SK-N-SH (cell line): ENCODE results near the gene SEMA3B. TPM values are rescaled to one million over a fixed set of nuclear protein-coding genes. Genes with fewer than 3 reads are reported as not detected.

Experiments used
- CTCF ChIA-PET: fragments of 300-600, 350-600 bp; formaldehyde crosslinking; extraction: SDS; loops from one replicate; lab custom pipeline; 2021; lab: Yijun Ruan, JAX
- POLR2A ChIA-PET: fragments of 350-600 bp; sonication (Branson Sonifier 250); formaldehyde crosslinking; extraction: SDS; loops from one replicate; lab custom pipeline; 2020; ENCODE audit warnings: antibody characterized with exemption, inconsistent platforms; lab: Yijun Ruan, JAX
- DNase-seq: peaks from one replicate; pipeline ENCODE4 v3.0.0; 2012
- H2AFZ ChIP-seq: fragments of 200-600 bp; sonication (generic); 2 replicates; pipeline ENCODE4 v1.8.1; 2016; ENCODE audit warnings: antibody characterized with exemption, mild to moderate bottlenecking, low read depth
- H3F3A ChIP-seq: fragments of 200-600 bp; sonication (generic); replicated peaks from 2 replicates; pipeline ENCODE3; 2016; ENCODE audit warnings: antibody characterized with exemption, mild to moderate bottlenecking; ENCODE audit not compliant: insufficient read depth
- H3K27ac ChIP-seq, 2 experiments: fragments of 200-500 bp in 1 of 2; fragments of 200-600 bp in 1 of 2; sonication (Bioruptor generic) in 1 of 2; sonication (generic), shearing (Covaris generic) in 1 of 2; 2 replicates each; pipeline versions ENCODE4 v1.5.1 to v1.6.1; 2014 to 2016; ENCODE audit warnings: low read depth in 2 of 2, inconsistent platforms in 1 of 2, low read length in 1 of 2, mild to moderate bottlenecking in 1 of 2, mixed read lengths in 1 of 2
- H3K27me3 ChIP-seq: fragments of 200-600 bp; sonication (generic), shearing (Covaris generic); 2 replicates; pipeline ENCODE4 v1.6.1; 2016; ENCODE audit warnings: mixed run types; ENCODE audit not compliant: insufficient read depth
- H3K36me3 ChIP-seq, 2 experiments: fragments of 200-500 bp in 1 of 2; fragments of 200-600 bp in 1 of 2; sonication (Bioruptor generic) in 1 of 2; sonication (generic) in 1 of 2; replicated peaks in 1 of 2; 2 replicates each; pipeline versions ENCODE3 to v1.5.1; 2014 to 2016; ENCODE audit warnings: low read length in 1 of 2, mild to moderate bottlenecking in 1 of 2; ENCODE audit not compliant: insufficient read depth in 2 of 2, control insufficient read depth in 1 of 2
- H3K4me1 ChIP-seq, 2 experiments: fragments of 200-500 bp in 1 of 2; fragments of 200-600 bp in 1 of 2; sonication (Bioruptor generic) in 1 of 2; sonication (generic), shearing (Covaris generic) in 1 of 2; 2 replicates each; pipeline versions ENCODE4 v1.5.1 to v1.6.1; 2014 to 2016; ENCODE audit warnings: low read depth in 1 of 2, low read length in 1 of 2, mixed run types in 1 of 2; ENCODE audit not compliant: insufficient read depth in 2 of 2, control insufficient read depth in 1 of 2
- H3K4me2 ChIP-seq: fragments of 200-600 bp; sonication (generic), shearing (Covaris generic); 2 replicates; pipeline ENCODE4 v1.6.1; 2017; ENCODE audit warnings: mixed run types
- H3K4me3 ChIP-seq, 2 experiments: fragments of 200-500 bp in 1 of 2; fragments of 200-600 bp in 1 of 2; sonication (Bioruptor generic) in 1 of 2; sonication (generic), shearing (Covaris generic) in 1 of 2; 2 replicates each; pipeline versions ENCODE4 v1.5.1 to v1.8.1; 2014 to 2016; ENCODE audit warnings: low read depth in 2 of 2, inconsistent platforms in 1 of 2, low read length in 1 of 2, mild to moderate bottlenecking in 1 of 2, mixed read lengths in 1 of 2, moderate library complexity in 1 of 2
- H3K79me2 ChIP-seq: fragments of 200-600 bp; sonication (generic); 2 replicates; pipeline ENCODE4 v1.8.1; 2017; ENCODE audit warnings: mild to moderate bottlenecking; ENCODE audit not compliant: insufficient read depth
- H3K9ac ChIP-seq: fragments of 200-600 bp; sonication (generic); 2 replicates; pipeline ENCODE4 v1.6.1; 2017; ENCODE audit warnings: mixed run types
- H3K9me2 ChIP-seq: fragments of 200-600 bp; sonication (generic); 2 replicates; pipeline ENCODE4 v1.6.1; 2017; ENCODE audit warnings: mixed run types
- H3K9me3 ChIP-seq: fragments of 200-600 bp; sonication (generic); 2 replicates; pipeline ENCODE4 v1.6.1; 2017; ENCODE audit warnings: mixed run types, mild to moderate bottlenecking, moderate library complexity
- H4K20me1 ChIP-seq: fragments of 200-600 bp; sonication (generic); 2 replicates; pipeline ENCODE4 v1.6.1; 2017; ENCODE audit warnings: mild to moderate bottlenecking, mixed run types; ENCODE audit not compliant: insufficient read depth
- CHD2 ChIP-seq: fragments of 150-350 bp; IDR thresholded peaks from 2 replicates; pipeline ENCODE4 v1.6.1; 2018; ENCODE audit warnings: low read length; ENCODE audit not compliant: partially characterized antibody
- CTCF ChIP-seq: fragments of 200-600 bp; sonication (generic); IDR thresholded peaks from 2 replicates; pipeline ENCODE4 v1.6.1; 2017; ENCODE audit warnings: antibody characterized with exemption, mild to moderate bottlenecking, moderate library complexity
- ELF1 ChIP-seq: IDR thresholded peaks from 2 replicates; pipeline ENCODE4 v1.4.0; 2012
- FOSL2 ChIP-seq: IDR thresholded peaks from 2 replicates; pipeline ENCODE4 v1.4.0; 2012; ENCODE audit warnings: low read depth, mild to moderate bottlenecking, moderate library complexity, borderline replicate concordance
- FOXM1 ChIP-seq: IDR thresholded peaks from 2 replicates; pipeline ENCODE4 v1.4.0; 2012; ENCODE audit warnings: low read depth, mild to moderate bottlenecking
- GATA2 ChIP-seq: sonication (generic); formaldehyde crosslinking; IDR thresholded peaks from 2 replicates; pipeline ENCODE4 v1.5.0; 2020; ENCODE audit warnings: mild to moderate bottlenecking, missing genetic modification reagents
- IRF3 ChIP-seq: fragments of 150-350 bp; IDR thresholded peaks from 2 replicates; pipeline ENCODE4 v1.6.1; 2016; ENCODE audit warnings: mild to moderate bottlenecking, low read depth, low read length
- MEF2A ChIP-seq: IDR thresholded peaks from 2 replicates; pipeline ENCODE4 v1.4.0; 2012; ENCODE audit warnings: low read depth, borderline replicate concordance
- MXI1 ChIP-seq: IDR thresholded peaks from 2 replicates; pipeline ENCODE4 v1.6.1; 2012; ENCODE audit warnings: mild to moderate bottlenecking, low read depth, low read length, improper control_type of control experiment
- NFIC ChIP-seq: IDR thresholded peaks from 2 replicates; pipeline ENCODE4 v1.4.0; 2012; ENCODE audit warnings: borderline replicate concordance
- NRF1 ChIP-seq: IDR thresholded peaks from 2 replicates; pipeline ENCODE4 v1.6.1; 2012; ENCODE audit warnings: low read depth, mild to moderate bottlenecking, low read length
- POLR2AphosphoS5 ChIP-seq: IDR thresholded peaks from 2 replicates; pipeline ENCODE4 v1.6.1; 2012; ENCODE audit warnings: low read depth, low read length
- RAD21 ChIP-seq: IDR thresholded peaks from 2 replicates; pipeline ENCODE4 v1.6.1; 2012; ENCODE audit warnings: mild to moderate bottlenecking, low read length
- RCOR1 ChIP-seq: fragments of 150-350 bp; IDR thresholded peaks from 2 replicates; pipeline ENCODE4 v1.6.1; 2017; ENCODE audit warnings: antibody characterized with exemption, low read length
- REST ChIP-seq: IDR thresholded peaks from 2 replicates; pipeline ENCODE4 v1.6.1; 2012; ENCODE audit warnings: mild to moderate bottlenecking, low read depth, low read length, moderate library complexity
- RXRA ChIP-seq: IDR thresholded peaks from 2 replicates; pipeline ENCODE4 v1.4.0; 2012; ENCODE audit warnings: low read depth, mild to moderate bottlenecking, borderline replicate concordance
- TEAD4 ChIP-seq: IDR thresholded peaks from 2 replicates; pipeline ENCODE4 v1.4.0; 2012; ENCODE audit warnings: mild to moderate bottlenecking, borderline replicate concordance; ENCODE audit not compliant: insufficient read depth
- USF2 ChIP-seq: fragments of 150-350 bp; IDR thresholded peaks from 2 replicates; pipeline ENCODE4 v1.6.1; 2017; ENCODE audit warnings: antibody characterized with exemption, low read length, low read depth, borderline replicate concordance
- YY1 ChIP-seq: IDR thresholded peaks from 2 replicates; pipeline ENCODE4 v1.4.0; 2012; ENCODE audit warnings: low read depth, mild to moderate bottlenecking
- WGBS: methylation state at CpG from one replicate; pipeline ENCODE4 v1.1.6; 2017; ENCODE audit warnings: low lambda C conversion rate; 5-methylcytosine and 5-hydroxymethylcytosine counted together
- polyA plus RNA-seq, 3 experiments: library from polyadenylated mRNA; depleted of rRNA; stranded (reverse); fragments of >200 nt; gene quantifications; 2 replicates each; pipeline ENCODE4 v1.2.3, GENCODE V29; 2012

The SEMA3B gene
- polyA plus RNA-seq, 1 of the 3 experiments (the other 2 are of a cell fraction): 14.9 TPM

- TF ChIP-seq REST: no peak
- TF ChIP-seq ELF1: no peak
- no peak for TF ChIP-seq NFIC
- no peak for TF ChIP-seq MXI1
- TF ChIP-seq TEAD4: no peak
- TF ChIP-seq CHD2: no peak
- TF ChIP-seq USF2: no peak
- TF ChIP-seq CTCF: no peak
- TF ChIP-seq YY1: no peak
Measured at GRCh38 chr3:50276762-50277101, 7.8 kb downstream of the SEMA3B start (continued).

- Histone ChIP-seq H3K79me2 (no peaks in the 10 kb centered on the region), H3K27me3 (0 out of 2 replicates have a peak, but pooled peaks cover 16% of the 10 kb centered on the region), H2AFZ (no peak overlapping the region), H3K4me3 (no peak overlapping the region), H3K27ac (no peak overlapping the region), H4K20me1 (no peaks in the 10 kb centered on the region), H3K4me2 (no peak overlapping the region), H3K4me1 (peaks cover 0 to 8% of the 10 kb centered on the region in 2 experiments; a peak in 1 of 4 replicates), H3K36me3 (no peaks in the 10 kb centered on the region), H3F3A (peaks cover 6% of the 10 kb centered on the region), H3K9ac (no peak overlapping the region), H3K9me2 (no peaks in the 10 kb centered on the region), H3K9me3 (no peaks in the 10 kb centered on the region)
- DNase-seq: no peak
- WGBS: 92% methylated on average over 3 of the region's 4 CpGs
- ChIA-PET POLR2A (interaction anchor here (0.6 kb wide), 1 partner anchor 22 kb away, joined by 3 read pairs; no protein-coding TSS in a partner anchor), CTCF (interaction anchor here (1.5 to 12.2 kb wide), 4 partner anchors 20 to 157 kb away, joined by 6 to 206 read pairs (median 51); partner anchors contain the start of genes GNAT1, HYAL3 and NAA80)
- TF ChIP-seq TEAD4: no peak
- no peak for TF ChIP-seq NFIC
- no peak for TF ChIP-seq RXRA
- no peak for TF ChIP-seq MEF2A
- TF ChIP-seq RCOR1: no peak
- TF ChIP-seq ELF1: no peak
- TF ChIP-seq FOXM1: no peak
- TF ChIP-seq RAD21: no peak
- no peak for TF ChIP-seq REST
- TF ChIP-seq POLR2AphosphoS5: no peak
- no peak for TF ChIP-seq IRF3
- no peak for TF ChIP-seq GATA2 (CRISPR knock-in tag)
- TF ChIP-seq FOSL2: no peak
- TF ChIP-seq NRF1: no peak
- no peak for TF ChIP-seq MXI1
Measured at GRCh38 chr3:50278123-50278879, 9.4 kb downstream of the SEMA3B start.
